Measurements from ENCODE around the gene CARD10. TPM values are rescaled to one million over a fixed set of nuclear protein-coding genes. Genes with fewer than 3 reads are reported as not detected.

Gene CARD10
- total and polyA plus RNA-seq, 2 of the 13 experiments (the other 11 are each of a cell fraction or from before 2014, with no cell fraction given), result 35.2 to 55.8 TPM

GRCh38 chr22:37443977-37444376, 75.2 kb downstream of the CARD10 start:
- ATAC-seq (no peak), FAIRE-seq (no peak), DNase-seq (ENCODE audit: low spot score) (no peak)
- in situ Hi-C loops (cut with HindIII; ENCODE audit: extremely low pct_ligation_motif_present, low pct_unique_long_range_greater_than_20kb), result no loop called here
- TF ChIP-seq PAF1 (CRISPR knock-in tag; IDR thresholded peaks at IDR 0.05) (no peak), TRAFD1 (CRISPR knock-in tag; IDR thresholded peaks at IDR 0.05; ENCODE audit: borderline replicate concordance) (no peak), HNF4G (IDR thresholded peaks at IDR 0.05; ENCODE audit: borderline replicate concordance, low read depth, low read length) (no peak), HNF4G (CRISPR knock-in tag; IDR thresholded peaks at IDR 0.05; ENCODE audit: borderline replicate concordance, low read depth) (no peak), TOPORS (CRISPR knock-in tag; IDR thresholded peaks at IDR 0.05) (no peak), PAX8 (CRISPR knock-in tag; IDR thresholded peaks at IDR 0.05; ENCODE audit: borderline replicate concordance) (no peak), POLR2AphosphoS5 (IDR thresholded peaks at IDR 0.05; ENCODE audit: low read depth, low read length) (no peak), AGO2 (optimal IDR thresholded peaks at IDR 0.05; ENCODE audit: low read depth, low read length) (no peak), ZNF34 (CRISPR knock-in tag; IDR thresholded peaks at IDR 0.05; ENCODE audit: borderline replicate concordance) (no peak), ZBTB14 (CRISPR knock-in tag; IDR thresholded peaks at IDR 0.05) (no peak), SUZ12 (IDR thresholded peaks at IDR 0.05; ENCODE audit: low read depth, low read length) (no peak), GTF3A (CRISPR knock-in tag; conservative IDR thresholded peaks at IDR 0.05) (no peak), ZNF567 (CRISPR knock-in tag; IDR thresholded peaks at IDR 0.05; ENCODE audit: borderline replicate concordance) (no peak), MTF2 (CRISPR knock-in tag; IDR thresholded peaks at IDR 0.05; ENCODE audit: borderline replicate concordance) (no peak), ERF (CRISPR knock-in tag; IDR thresholded peaks at IDR 0.05) (no peak), ZBTB38 (CRISPR knock-in tag; IDR thresholded peaks at IDR 0.05) (no peak), GABPA (IDR thresholded peaks at IDR 0.05; ENCODE audit: low read depth, low read length) (no peak), GABPA (CRISPR knock-in tag; IDR thresholded peaks at IDR 0.05; ENCODE audit: low read depth) (no peak)
- H3K4me2 ChIP-seq (ENCODE audit: low read depth, low read length), result no peak overlapping the region
- H3K79me2 ChIP-seq (ENCODE audit: insufficient read depth, low read length), result no peaks in the 10 kb centered on the region
- H3K9ac ChIP-seq (ENCODE audit: insufficient read depth, low read depth, low read length), result no peak overlapping the region
- no peak overlapping the region for H3K4me3 ChIP-seq (replicated peaks in 1 of 3; ENCODE audit: insufficient read depth in 1 of 3, low read depth in 2 of 3, low read length in 3 of 3)
- no peaks in the 10 kb centered on the region for H4K20me1 ChIP-seq (ENCODE audit: insufficient read depth, low read length)
- intact Hi-C loops (cut with micrococcal nuclease; ENCODE audit: unreplicated experiment), result no loop called here
- no peaks in the 10 kb centered on the region for H3K36me3 ChIP-seq (replicated peaks in 1 of 2; ENCODE audit: control insufficient read depth in 1 of 2, insufficient read depth in 2 of 2, low read length in 2 of 2)
- ChIA-PET CTCF (ENCODE audit: low intra/inter-chr PET ratio, low total read pairs) (interaction anchor here (0.9 kb wide), 1 partner anchor 13 kb away, joined by 4 read pairs; no protein-coding TSS in a partner anchor), POLR2A (no interaction called here)
- no peak overlapping the region for H3K27ac ChIP-seq (ENCODE audit: extremely low read length, insufficient read depth, low read length)
- H2AFZ ChIP-seq (ENCODE audit: low read length), result no peak overlapping the region
- H3K9me3 ChIP-seq (ENCODE audit: low read length), result no peaks in the 10 kb centered on the region
- H3K4me1 ChIP-seq (ENCODE audit: insufficient read depth, low read length), result peaks cover 11% of the 10 kb centered on the region
- BruUV-seq (replicated peaks), result no TSS peak
- H3K27me3 ChIP-seq (ENCODE audit: control insufficient read depth in 1 of 2, insufficient read depth in 2 of 2, low read length in 2 of 2), result peaks cover 0 to 2% of the 10 kb centered on the region in 2 experiments; a peak in 2 of 5 replicates
- WGBS (ENCODE audit: low lambda C conversion rate), result 17% methylated on average over 7 of the region's 7 CpGs

Measured in HepG2 (cell line).